Stimulated activated CD8-positive, alpha-beta memory T cell treated with anti-CD3 and anti-CD28 coated beads, Interleukin-7, amount 100 ng/mL, for 4 hours (primary cell): ENCODE data around the gene PPL.
"Not testable (repeated sequence)": the region's sequence is repeated elsewhere in the genome, so short reads cannot be mapped to it uniquely, and the experiment has no call there.

Source experiments
- DNase-seq, 2 donors: peaks; one replicate each; pipeline ENCODE4 v3.0.0-alpha.2; 2020; ENCODE audit warnings: low read depth in 2 of 2

PPL gene

DNA sequence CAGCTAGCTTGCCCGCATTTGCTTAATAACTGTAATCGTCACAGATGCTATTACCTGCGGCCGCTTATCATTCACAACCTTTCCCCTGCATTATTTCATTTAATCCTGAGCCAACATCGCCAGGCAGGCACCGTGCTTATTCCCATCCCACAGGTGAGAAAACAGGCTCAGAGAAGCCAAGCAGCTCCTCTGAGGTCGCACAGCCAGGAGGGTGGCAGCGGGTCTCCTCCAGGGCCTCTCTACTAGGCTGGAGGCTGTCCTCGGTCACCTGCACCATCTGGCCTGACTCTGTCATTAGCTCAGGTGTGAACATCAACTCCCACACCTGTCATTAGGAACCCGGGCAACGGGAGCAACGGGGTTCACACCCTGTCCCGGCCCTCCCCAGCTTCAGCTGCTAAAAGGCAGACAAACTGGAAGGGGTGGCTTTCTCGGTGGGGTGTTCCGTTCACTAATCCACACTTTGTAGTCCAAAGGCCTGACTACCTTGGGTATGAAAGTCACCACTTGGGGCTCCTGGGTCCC is 3.0 kb downstream of the PPL start:
- DNase-seq: no peak

DNA sequence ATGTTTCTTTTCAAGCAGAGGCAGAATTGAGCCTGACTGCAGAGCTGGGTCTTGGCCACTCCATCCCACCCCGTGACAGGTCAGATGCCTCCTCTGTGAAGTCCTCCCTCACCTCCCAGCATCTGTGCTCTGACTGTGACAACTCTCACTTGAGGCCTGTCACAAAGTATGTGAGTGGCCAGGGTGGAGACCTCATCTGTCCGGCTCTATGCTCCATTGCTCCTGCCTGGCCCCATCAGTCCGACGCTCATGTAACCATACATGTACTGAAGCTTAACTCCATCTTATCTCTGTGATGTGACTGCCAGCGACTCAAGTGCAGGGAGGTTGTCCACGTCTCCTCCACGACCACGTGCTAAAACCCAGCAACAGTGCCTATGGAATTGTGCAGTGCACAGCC is 3.5 kb downstream of the PPL start:
- DNase-seq: no peak

DNA sequence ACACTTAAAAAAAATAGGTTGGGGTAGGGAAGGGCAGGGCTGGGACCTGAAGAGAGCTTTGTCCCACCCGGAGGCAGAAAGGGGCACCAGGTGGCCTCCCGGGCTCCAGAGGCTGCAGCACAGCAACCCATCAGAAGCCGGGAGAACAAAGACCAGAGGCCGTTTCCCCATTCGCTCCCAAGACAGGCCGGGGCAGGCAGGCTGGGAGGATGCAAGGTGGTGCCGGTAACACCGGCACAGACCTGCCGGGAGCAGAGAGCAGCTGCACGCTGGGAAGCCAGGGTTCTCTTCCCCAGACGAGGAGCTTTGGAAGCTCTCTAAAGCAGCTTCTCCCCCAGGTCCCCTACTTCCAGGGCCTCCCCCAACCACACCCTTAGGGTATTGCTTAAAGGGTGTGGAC is 5.6 kb downstream of the PPL start:
- no peak for DNase-seq

DNA sequence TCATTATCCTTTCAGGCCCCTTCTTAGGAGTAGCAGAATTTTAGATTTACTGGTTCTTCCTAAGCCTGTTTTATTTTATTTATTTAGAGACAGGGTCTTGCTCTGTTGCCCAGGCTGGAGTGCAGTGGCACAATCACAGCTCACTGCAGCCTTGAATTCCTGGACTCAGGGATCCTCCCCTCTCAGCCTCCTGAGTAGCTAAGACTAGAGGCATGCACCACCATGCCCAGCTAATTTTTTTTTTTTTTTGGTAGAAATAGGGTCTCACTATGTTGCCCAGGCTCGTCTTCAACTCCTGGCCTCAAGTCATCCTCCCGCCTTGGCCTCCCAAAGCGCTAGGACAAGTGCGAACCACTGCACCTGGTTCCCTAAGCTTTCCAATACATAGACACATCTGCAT is 7.3 kb downstream of the PPL start:
- not testable (repeated sequence) for DNase-seq

DNA sequence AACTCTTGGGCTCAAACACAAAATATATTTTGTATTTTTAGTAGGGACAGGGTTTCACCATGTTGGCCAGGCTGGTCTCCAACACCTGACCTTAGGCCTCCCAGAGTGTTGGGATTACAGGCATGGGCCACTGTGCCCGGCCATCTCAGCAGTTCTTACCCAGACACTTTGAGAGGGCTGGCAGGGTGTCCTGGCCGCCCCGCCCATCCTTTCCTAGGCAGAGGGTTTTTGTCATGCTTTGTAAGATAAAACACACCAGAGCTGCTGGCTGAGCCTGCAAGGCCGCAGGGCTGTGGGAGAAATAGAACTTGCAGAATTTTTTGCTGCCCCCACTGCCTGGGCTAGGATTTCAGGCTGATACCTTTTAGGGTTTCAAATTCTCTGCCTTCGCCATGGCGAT is 8.7 kb downstream of the PPL start:
- DNase-seq: no peak

DNA sequence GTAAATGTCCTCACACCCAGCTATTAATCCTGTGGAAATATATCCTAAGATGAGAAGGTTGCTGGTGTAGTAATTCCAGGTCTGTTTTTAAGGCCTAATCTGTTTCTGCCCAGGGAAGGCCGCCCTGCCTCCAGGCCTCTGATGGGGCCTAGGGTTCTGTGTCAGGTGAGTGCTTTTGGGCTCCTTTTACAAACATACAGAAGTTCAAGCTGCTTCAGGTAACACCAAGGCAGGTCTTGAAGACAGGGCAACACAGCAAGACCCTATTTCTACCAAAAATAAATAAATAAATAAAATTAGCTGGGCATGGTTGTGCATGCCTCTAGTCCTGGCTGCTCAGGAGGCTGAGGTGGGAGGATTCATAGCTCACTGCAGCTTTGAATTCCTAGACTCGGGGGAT is 9.3 kb downstream of the PPL start:
- DNase-seq: no peak

DNA sequence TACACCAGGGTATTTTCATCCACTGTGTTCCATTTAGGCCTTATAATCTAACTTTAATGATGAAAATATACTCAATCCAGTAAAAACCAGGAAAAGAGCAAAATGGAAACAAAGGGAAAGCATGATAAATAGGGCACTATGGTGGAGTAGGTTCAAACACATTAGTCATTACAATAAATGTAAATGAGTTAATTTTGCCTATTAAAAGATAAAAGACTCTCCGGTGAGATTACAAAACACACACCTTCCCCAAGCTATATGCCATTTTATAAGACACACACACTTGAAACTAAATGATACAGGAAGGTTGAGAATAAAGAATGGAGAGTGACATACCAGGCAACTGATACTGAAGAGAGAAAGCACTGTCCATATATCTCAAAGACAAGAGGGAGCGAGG is 10.0 kb downstream of the PPL start:
- no peak for DNase-seq

DNA sequence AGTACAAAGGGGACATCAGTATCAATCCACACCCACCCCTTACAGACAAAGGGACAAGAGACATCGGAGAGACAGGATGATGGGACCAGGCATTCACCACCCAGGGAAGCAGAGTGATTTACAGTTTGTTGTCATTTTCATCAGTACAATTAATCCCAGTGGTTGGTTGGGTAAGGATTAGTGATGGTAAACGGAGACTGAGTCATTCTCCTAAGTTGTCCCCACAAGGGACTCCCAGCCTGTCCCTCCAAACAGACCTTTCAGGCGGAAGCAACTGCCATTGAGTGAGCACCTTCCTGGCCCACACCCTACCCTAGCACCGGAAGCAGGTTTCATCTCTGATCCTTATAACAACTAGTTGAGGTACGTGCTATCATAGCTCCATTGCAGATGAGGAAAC is 11.2 kb downstream of the PPL start:
- DNase-seq: no peak

DNA sequence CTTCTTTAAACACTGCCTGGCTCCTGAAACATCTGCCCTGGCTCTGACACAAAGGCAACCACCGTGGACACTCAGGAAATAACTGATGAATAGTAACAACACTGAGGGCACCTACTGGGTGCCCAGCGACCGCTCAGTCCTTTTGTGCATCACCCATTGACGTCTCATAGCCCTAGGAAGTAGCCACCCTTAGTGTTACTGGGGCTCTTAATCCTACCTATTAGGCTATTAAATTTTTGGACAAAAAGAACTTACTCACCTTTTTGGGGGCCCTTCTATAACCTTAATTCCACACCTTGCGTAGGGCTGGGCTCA is 11.7 kb downstream of the PPL start:
- DNase-seq: no peak

DNA sequence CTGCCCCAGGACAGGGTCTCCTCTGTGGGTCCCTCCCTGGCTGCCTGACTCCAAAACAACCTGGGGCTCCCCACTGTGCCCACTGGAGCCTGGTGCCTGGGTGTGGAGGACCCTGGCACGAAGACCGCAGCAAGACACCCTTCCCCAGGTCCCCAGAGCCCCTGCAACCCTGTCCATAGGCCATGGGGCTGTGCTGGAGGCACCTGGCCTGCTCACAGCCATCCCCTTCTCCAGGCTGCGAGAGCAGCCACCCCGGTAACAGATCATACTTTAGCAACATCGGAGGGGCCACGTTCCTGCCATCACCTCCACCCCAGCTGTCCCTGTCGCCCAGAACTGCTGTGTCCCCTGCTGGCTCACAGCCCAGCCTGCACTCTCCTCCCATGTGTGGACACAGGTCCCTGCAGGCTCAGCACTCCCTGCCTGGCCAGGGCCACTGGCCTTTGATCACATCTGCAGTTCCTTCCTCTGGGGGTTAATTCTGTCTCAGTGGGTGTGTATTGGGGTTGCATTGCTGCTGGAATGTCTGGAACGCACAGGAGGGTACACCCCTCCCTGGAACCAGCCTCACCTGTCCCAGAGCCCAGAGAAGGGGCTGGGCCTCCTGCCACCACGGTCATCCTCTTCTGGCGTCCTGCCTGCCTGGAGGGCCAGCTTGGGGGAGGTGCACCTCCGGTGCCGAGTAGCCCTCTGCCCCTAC is 12.2 kb downstream of the PPL start:
- DNase-seq: no peak

DNA sequence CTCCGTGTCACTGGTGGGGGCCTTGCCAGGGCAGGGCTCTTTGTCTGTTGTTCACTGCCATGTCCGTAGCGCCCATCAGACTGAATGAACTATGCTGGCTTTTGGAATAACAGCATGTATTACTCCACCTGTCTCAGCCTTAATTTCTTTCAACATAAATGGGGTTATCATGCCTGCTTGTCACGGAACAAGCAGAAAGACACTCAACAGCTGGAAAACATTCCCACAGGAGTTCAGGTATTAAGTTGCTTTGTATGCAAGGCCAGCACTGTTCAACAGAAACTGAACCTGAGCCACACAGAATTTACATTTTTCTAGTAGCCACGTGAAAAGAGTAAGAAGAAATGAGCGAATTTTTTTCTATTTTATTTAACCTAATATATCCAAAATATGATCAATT is 13.1 kb downstream of the PPL start:
- DNase-seq: no peak

DNA sequence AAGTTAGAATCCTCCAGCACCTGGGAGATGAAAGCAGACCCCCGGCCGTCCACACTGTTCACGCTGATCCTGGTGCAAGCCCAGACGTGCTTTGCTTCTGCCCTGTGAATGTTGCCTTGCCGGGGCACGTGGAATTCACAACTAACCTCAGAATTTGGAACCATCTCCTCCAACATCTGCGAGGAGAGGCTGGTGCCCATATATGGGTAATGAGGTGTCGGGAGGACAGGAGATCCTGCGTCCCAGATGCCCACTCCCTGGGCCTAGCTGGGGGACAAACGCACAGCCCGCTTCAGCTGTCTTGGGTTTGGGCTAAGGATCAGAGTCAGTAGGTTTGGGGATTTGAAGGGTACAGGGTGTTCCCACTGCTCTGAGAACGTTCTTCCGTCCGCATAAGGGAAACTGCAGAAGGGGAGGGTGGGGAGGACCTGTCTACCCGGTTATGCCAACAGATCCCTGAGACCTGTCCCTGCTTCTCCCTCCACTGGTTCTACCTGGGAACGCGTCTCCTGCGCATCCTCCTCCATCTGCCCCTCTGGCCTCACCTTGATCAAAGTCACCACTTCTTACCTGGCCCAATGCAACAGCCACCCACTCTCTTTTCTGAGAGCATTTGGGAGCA is 14.1 kb downstream of the PPL start:
- no peak for DNase-seq

DNA sequence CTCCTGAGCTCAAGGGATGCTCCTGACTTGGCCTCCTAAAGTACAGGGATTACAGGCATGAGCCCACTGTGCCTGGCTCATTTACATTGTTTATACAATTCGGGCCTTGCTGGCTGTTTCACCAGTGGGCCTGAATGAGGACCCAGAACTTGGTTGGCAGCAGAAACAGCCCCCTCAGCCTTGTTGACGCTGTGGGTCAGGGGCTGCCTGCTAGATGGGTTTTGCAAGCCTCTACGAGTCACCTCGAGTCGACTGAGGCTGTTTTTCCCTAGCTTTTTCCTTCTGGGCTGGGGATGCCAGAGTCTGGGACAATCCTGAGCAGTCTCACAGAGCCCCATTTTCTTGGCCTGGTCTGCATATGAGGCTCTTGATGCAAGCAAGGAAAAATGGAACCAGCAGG is 16.1 kb downstream of the PPL start:
- DNase-seq: no peak

DNA sequence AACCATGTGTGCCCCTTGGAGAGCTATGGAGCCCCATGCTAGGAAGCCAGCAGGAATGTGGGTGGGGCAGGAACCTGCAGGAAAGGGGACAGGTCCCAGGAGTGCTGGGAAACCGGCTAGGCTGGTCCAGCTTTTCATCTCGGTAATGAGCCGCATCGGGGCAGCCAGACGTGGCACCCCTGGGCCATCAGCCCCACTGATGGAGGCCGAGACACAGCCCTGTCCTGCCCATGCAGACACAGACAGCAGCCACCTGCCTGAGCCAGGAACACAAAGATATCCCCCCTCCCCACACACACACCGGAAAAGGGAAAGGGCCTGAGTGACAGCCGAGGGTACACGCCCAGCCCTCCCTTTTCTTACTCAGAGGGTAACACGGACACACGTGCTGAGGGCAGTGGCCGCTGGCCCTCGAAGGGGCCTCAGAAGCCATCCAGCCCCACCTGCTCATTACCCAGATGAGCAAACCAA is 18.1 kb downstream of the PPL start:
- DNase-seq: no peak

DNA sequence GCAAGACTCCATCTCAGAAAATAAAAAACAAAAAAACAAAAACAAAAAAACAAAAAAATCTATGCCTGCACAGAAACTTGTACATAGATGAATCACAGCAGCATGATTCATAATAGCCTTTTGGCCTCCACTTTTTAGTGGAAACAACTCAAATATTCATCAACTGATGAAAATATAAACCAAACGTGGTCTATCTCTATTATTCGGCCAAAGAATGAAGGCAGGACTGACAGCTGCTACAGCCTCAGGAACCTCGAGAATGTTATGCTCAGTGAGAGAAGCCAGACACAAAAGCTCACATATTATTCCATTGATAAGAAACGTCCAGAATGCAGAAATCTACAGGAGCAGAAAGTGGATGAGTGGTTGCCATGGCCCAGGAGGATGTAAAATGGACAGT is 19.8 kb downstream of the PPL start:
- no peak for DNase-seq

DNA sequence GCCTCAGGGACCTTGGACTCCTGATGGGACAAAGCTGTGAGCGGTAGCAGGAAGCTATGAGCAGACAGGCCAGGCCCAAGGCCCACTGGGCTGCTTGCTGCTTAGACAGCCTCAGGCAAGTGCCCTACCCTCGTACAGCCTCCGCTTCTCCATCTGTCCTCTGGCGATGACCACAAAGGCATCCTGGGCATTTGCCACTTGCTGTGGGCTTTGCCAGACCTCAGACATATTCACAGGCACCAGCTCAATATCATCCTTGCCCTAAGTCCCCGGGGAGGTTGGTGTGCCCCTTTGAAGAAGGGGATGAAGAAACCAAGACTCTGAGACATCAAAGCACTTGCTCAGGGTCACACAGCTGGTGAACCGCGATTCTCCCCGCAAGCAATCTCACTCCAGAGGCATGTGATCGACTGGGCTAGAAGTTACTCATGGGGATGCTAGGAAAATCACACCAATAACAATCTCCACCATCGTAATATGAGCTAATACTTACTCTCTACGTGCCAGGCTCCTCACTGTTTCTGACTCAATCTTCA is 21.7 kb downstream of the PPL start:
- no peak for DNase-seq

DNA sequence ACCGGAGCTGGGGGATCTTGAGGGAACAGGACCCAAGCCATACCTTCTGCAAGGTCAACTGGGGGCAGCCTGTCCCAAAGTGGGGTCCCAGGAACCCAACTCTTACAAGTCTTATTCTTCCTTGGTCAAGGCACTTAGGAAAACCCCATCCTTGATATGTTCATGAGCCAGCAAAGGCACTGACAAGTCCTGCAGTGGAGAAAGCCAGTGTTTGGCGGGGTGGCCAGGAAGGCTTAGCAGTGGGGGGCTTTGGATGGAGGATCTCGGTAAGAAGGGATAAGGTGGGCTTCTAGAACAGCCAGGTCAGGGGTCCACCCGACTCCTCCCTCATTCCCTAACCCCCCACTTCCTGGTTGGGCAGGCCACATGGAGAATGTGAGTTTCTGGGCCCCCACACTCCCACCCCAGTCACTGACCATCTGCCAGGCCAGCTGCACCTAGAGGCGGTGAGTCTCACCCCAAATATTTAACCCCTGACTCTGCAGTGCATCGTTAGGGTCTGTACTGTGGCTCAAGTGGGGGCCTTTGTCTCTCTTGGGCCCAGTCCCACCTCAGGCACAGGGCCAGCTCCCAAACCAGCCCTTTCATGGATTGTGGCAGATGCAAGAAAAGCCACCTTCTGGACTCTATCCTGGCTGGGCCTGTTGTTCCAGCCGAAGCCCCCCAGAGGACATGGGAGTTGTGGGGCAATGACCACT is 22.3 kb downstream of the PPL start:
- DNase-seq: no peak

DNA sequence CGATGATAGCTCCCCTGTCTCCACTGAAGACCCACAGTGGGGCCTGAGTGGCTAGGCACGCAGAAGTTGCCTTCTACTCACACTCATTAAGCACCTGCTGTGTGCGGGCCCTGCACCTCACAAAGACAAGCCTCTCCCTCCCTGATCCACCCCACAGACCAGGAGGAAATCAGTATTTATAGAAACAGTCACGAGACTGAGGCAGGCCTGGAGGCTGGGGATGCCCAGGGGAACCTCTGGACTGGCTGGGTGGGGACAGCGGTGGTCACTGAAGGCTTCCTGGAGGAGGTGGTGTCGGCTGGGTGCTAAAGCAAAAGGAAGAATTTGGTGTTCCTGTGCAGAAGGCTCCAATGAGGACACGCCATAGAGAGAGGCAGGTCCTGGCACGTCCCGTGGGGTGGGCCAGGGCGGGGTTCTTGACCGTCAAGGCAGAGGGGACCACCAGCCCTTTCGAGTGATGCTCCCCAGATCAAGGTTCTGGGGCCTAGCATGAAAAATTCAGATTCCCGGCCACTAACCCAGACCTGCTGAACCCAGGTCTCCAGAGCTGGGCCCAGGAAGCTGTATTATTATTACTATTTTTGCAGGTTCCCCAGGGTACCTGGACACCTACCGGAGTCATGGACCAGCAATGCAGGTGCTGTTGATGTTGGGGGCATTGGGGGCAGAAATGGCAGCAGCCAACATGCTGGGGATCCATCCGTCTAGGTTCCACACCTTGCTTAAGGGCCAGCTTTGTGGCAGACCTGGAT is 23.0 kb downstream of the PPL start:
- DNase-seq: no peak

DNA sequence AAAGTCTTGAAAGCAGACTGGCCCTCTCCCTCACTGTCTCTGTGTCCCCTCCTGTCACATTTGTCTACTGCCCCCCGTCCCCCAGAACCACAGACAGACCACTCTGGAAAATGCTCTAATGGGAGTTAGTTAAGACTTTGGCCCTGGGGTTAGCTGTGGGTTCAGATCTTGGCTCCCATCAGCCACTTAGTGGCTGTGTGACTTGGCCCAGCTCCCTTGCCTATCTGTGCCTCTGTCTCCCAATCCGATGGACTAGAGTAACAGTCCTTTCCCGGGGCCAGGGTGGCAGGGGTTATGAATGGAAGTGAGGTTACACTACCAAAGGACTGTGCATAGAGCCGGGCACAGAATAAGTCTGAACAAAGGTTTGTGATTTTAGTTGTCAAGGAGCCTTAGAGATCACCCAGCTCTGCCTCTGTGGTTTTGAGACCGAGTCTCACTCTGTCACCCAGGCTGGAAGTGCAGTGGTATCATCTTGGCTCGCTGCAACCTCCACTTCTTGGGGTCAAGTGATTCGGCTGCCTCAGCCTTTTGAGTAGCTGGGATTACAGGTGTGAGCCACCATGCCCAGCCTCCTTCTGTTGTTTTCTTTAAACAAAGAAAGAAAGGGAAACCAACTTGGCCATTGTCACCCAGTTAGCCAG is 23.7 kb downstream of the PPL start:
- DNase-seq: no peak

DNA sequence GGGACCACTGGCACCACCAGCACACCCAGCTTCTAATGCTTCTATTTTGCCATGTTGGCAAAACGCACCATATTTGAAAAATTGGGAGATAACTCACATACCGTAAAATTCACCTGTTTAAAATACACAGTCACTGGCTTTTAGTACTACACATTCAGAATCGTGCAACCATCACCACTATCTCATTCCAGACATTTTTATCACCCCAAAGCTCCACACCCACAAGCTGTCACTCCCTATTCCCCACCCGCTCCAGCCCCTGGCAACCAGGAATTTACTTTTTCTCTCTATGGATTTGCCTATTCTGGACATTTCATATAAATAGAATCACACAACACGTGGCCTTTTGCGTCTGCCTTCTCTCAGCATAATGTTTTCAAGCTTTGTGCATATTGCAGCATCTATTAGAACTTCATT is 25.0 kb downstream of the PPL start:
- DNase-seq: no peak

DNA sequence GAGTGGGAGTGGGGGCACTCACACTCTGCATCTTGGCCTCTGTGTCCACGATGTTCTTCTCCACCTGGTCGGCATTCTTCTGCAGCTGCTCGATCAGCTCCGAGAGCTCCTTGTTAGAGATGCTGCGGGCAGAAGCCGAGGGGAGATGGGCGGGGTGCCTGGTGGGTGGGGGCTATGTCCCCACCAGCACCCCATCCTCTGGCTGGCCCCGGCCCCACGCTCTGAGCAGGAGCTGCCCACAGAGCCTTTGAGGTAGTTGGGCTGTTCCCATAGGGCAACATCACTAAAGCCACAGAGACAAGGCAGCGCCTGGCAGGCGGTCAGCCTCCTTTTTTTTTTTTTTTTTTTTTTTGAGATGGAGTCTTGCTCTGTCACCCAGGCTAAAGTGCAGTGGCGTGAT is 26.1 kb downstream of the PPL start:
- no peak for DNase-seq

DNA sequence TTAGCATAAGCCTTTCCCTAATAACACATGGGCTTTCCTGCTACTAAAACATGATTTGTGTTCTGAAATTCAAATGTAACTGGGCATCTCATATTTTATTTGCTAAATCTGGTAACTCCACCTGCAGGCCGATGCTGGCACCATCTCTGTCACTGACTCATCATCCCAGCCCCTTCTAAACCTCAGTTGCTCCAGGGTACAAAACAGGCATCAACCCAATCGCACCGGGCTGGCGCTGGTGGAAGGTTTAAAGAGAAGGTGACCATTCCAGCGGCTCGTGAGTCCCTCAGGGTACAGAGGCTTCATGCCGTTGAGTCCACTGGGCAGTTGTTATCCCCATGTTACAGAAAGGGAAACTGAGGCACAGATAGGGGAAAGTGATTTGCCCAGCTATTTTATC is 27.1 kb downstream of the PPL start:
- DNase-seq: no peak
